Fibroblast of the aortic adventitia (primary cell): ENCODE data around the gene FAAP20. TPM values are rescaled to one million over a fixed set of nuclear protein-coding genes. Genes with fewer than 3 reads are reported as not detected.
"Not testable (repeated sequence)": the region's sequence is repeated elsewhere in the genome, so short reads cannot be mapped to it uniquely, and the experiment has no call there.

Experiments used
- DNase-seq: peaks from one replicate; pipeline ENCODE4 v3.0.0-alpha.2; 2010; ENCODE audit warnings: low read depth
- H3K4me3 ChIP-seq: 2 replicates; pipeline ENCODE4 v1.5.1; 2011; ENCODE audit warnings: low read depth, mild to moderate bottlenecking, control low read depth, low read length, moderate library complexity
- total RNA-seq: library from RNA; depleted of rRNA; stranded (reverse); fragments of >200 nt; gene quantifications from 2 replicates; pipeline ENCODE4 v1.2.3, GENCODE V29; 2012; ENCODE audit warnings: low replicate concordance
- TF ChIP-seq, protein P1 (sequence below): IDR thresholded peaks from 2 replicates; pipeline ENCODE4 v1.5.1; 2011; ENCODE audit warnings: mild to moderate bottlenecking, low read length, control low read depth, inconsistent platforms; ENCODE audit not compliant: insufficient read depth

FAAP20 gene
- total RNA-seq, 1 donor, result 23.2 TPM

DNA sequence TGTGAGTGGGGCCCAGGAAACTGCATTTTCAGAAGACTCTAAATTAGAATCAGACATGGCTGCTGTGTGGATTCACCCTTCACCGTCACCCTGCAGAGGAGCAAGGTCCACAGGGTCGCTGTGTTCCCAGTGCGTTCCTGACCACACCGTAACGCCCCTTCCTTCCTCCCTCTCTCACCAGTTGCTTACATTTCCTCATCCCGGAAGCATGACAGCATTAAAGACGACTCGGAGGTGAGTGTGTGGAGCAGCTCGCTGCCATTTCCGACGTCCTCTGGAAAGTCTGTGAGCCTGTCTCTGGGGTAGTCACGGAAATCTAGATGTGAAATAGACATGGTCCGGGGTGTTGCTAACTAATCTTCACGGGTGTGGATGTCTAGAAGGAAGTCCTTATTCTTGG, 45.9 kb downstream of the FAAP20 start:
- H3K4me3 ChIP-seq, result no peak overlapping the region
- TF ChIP-seq, protein P1, sequence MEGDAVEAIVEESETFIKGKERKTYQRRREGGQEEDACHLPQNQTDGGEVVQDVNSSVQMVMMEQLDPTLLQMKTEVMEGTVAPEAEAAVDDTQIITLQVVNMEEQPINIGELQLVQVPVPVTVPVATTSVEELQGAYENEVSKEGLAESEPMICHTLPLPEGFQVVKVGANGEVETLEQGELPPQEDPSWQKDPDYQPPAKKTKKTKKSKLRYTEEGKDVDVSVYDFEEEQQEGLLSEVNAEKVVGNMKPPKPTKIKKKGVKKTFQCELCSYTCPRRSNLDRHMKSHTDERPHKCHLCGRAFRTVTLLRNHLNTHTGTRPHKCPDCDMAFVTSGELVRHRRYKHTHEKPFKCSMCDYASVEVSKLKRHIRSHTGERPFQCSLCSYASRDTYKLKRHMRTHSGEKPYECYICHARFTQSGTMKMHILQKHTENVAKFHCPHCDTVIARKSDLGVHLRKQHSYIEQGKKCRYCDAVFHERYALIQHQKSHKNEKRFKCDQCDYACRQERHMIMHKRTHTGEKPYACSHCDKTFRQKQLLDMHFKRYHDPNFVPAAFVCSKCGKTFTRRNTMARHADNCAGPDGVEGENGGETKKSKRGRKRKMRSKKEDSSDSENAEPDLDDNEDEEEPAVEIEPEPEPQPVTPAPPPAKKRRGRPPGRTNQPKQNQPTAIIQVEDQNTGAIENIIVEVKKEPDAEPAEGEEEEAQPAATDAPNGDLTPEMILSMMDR, result no peak
- no peak for DNase-seq

GRCh38 chr1:2147869-2148268, 46.7 kb downstream of the FAAP20 start:
- DNase-seq, result not testable (repeated sequence)

DNA sequence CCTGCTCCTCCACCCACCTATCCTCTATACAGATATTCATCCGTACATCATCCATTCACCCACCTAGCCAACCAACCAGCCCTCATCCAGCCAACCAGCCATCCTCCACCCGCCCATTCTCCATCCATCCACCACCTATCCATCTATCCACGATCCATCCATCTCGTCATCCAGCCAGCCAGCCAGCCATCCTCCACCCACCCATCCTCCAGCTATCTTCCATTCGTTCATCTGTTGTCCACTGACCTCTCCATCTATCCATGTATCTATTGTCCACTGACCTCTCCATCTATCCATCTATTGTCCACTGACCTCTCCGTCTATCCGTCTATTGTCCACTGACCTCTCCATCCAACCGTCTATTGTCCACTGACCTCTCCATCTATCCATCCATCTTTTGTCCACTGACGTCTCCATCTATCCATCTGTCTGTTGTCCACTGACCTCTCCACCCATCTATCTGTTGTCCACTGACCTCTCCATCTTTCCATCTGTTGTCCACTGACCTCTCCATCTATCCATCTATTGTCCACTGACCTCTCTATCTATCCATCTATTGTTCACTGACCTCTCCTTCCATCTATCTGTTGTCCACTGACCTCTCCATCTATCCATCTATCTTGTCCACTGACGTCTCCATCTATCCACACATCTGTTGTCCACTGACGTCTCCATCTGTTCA, 47.6 kb downstream of the FAAP20 start:
- DNase-seq, result no peak
- no peak overlapping the region for H3K4me3 ChIP-seq
- TF ChIP-seq, protein P1, result no peak

More at GRCh38 chr1:2147869-2148268, 46.7 kb downstream of the FAAP20 start:
- H3K4me3 ChIP-seq, result not testable (repeated sequence)

- no peak overlapping the region for H3K4me3 ChIP-seq
- no peak for DNase-seq
- TF ChIP-seq, protein P1, result no peak
Observed at GRCh38 chr1:2145946-2146835, 48.4 kb downstream of the FAAP20 start.

DNA sequence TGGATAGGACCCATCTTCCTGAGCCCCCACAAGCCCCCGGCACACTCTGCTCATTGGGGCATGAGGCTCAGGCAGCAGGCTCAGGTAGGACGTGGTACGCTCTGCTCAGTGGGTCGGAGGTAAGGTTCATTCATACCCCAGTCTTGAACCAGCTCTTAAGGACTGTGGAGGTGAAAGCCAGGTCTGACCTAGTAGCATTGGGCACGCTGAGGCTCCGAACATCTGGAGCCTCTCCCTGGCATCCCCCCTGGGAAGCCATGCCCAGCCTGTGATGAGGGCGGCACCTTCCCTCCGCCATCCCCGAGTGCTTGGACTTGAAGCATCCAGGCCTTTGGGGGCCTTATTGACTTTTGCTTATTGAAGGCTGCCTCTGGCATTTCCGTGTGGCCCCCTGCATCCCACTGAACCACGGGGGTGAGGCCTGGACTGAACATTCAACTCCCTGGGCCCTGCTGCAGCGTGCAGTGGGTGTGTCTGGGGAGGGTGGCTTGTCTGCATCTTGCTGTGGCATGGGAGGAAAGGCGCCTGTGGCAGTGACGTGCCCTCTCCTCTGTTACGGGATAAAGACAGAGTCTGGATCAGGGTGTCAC, 50.0 kb downstream of the FAAP20 start:
- TF ChIP-seq, protein P1, result no peak
- DNase-seq, result no peak
- no peak overlapping the region for H3K4me3 ChIP-seq

DNA sequence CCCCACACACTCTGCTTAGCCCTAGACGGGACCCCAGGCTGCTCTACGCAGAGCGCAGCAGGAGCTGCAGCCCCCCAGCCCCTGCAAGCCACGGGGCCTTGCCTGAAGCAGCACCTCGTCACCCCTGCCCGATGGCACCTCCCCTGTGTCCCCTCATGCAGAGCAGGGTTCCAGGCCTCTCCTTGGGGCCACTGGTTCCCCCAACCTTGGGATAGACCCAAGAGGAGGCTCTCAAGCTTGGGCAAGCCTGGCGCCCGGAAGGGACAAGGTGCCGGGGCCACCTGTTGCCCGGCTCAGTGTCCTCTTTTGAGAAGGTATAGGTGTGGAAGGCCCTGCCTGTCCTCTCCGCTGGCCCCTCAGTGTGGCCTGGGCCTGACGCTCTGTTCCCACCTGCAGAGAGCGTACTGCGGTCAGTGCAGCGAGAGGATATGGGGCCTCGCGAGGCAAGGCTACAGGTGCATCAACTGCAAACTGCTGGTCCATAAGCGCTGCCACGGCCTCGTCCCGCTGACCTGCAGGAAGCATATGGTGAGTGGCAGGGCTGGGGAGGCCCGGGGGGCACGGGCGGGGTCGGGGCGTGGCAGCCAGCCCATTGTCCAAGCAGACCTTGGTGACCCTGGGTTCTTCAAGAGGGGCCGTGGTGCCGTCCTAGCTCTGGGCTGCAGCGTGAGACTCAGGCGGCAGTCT, 50.6 kb downstream of the FAAP20 start:
- H3K4me3 ChIP-seq, result no peak overlapping the region
- no peak for DNase-seq
- TF ChIP-seq, protein P1, result no peak

- no peak for DNase-seq
- H3K4me3 ChIP-seq, result no peak overlapping the region
- TF ChIP-seq, protein P1, result no peak
Observed at GRCh38 chr1:2141025-2141424, 53.5 kb downstream of the FAAP20 start.
